SK-N-SH treated with all-trans-retinoic acid at 6 μM for 48 hours (cell line): ENCODE results near the gene CAB39L.

Experiments
- ATAC-seq: fragments of 200-7000 bp; cut with Tn5 transposase; 3 replicates; pipeline ENCODE4 v1.9.1; 2020; ENCODE audit warnings: mild to moderate bottlenecking, moderate library complexity
- ARNTL ChIP-seq: fragments of 450-650 bp; formaldehyde crosslinking; IDR thresholded peaks from 2 replicates; pipeline ENCODE4 v1.5.0; 2020; ENCODE audit warnings: low read depth, mild to moderate bottlenecking, moderate library complexity, borderline replicate concordance
- BACH2 ChIP-seq: fragments of 250-450 bp; sonication (Bioruptor Pico); IDR thresholded peaks from 2 replicates; pipeline ENCODE4 v1.9.0; 2021; ENCODE audit warnings: mild to moderate bottlenecking, borderline replicate concordance
- CREB5 ChIP-seq: fragments of 250-450 bp; sonication (Bioruptor Pico); IDR thresholded peaks from 2 replicates; pipeline ENCODE4 v1.5.1; 2020; ENCODE audit warnings: low read depth, mild to moderate bottlenecking, moderate library complexity
- CSDC2 ChIP-seq: fragments of 250-450 bp; sonication (Bioruptor Pico); IDR thresholded peaks from 2 replicates; pipeline ENCODE4 v1.5.0; 2020; ENCODE audit warnings: mild to moderate bottlenecking, moderate library complexity
- CSRNP3 ChIP-seq: fragments of 250-450 bp; sonication (Bioruptor Pico); IDR thresholded peaks from 2 replicates; pipeline ENCODE4 v1.5.1; 2021; ENCODE audit warnings: mild to moderate bottlenecking, moderate library complexity
- GLIS3 ChIP-seq: fragments of 250-450 bp; sonication (Bioruptor Pico); IDR thresholded peaks from 2 replicates; pipeline ENCODE4 v1.5.0; 2020; ENCODE audit warnings: mild to moderate bottlenecking, moderate library complexity
- ISL1 ChIP-seq: fragments of 250-450 bp; sonication (Bioruptor Pico); IDR thresholded peaks from 2 replicates; pipeline ENCODE4 v2.1.2; 2022; ENCODE audit warnings: mild to moderate bottlenecking, moderate library complexity
- POU6F1 ChIP-seq: fragments of 250-450 bp; sonication (Bioruptor Pico); IDR thresholded peaks from 2 replicates; pipeline ENCODE4 v1.8.0; 2021; ENCODE audit warnings: low read depth, mild to moderate bottlenecking, moderate library complexity, borderline replicate concordance
- RARB ChIP-seq: fragments of 250-450 bp; sonication (Bioruptor Pico); IDR thresholded peaks from 2 replicates; pipeline ENCODE4 v1.8.0; 2021; ENCODE audit warnings: mild to moderate bottlenecking, moderate library complexity
- SNAI2 ChIP-seq: fragments of 250-450 bp; sonication (Bioruptor Pico); IDR thresholded peaks from 2 replicates; pipeline ENCODE4 v1.5.0; 2020; ENCODE audit warnings: mild to moderate bottlenecking, moderate library complexity
- TOX ChIP-seq: fragments of 250-450 bp; sonication (Bioruptor Pico); IDR thresholded peaks from 2 replicates; pipeline ENCODE4 v1.8.0; 2021; ENCODE audit warnings: mild to moderate bottlenecking, moderate library complexity, borderline replicate concordance
- TSHZ2 ChIP-seq: fragments of 250-450 bp; sonication (Bioruptor Pico); IDR thresholded peaks from 2 replicates; pipeline ENCODE4 v1.5.0; 2020; ENCODE audit warnings: mild to moderate bottlenecking, moderate library complexity
- ZC3H10 ChIP-seq: fragments of 250-450 bp; sonication (Bioruptor Pico); IDR thresholded peaks from 2 replicates; pipeline ENCODE4 v1.5.1; 2021; ENCODE audit warnings: mild to moderate bottlenecking, moderate library complexity
- ZFP3 ChIP-seq: fragments of 250-450 bp; sonication (Bioruptor Pico); IDR thresholded peaks from 2 replicates; pipeline ENCODE4 v1.5.0; 2020; ENCODE audit warnings: mild to moderate bottlenecking, moderate library complexity
- ZFP30 ChIP-seq: fragments of 450-650 bp; formaldehyde crosslinking; IDR thresholded peaks from 2 replicates; pipeline ENCODE4 v1.5.0; 2022; ENCODE audit warnings: mild to moderate bottlenecking, moderate library complexity
- ZNF565 ChIP-seq: fragments of 450-650 bp; formaldehyde crosslinking; conservative IDR thresholded peaks from 2 replicates; pipeline ENCODE4 v1.5.0; 2020; ENCODE audit warnings: low read depth, mild to moderate bottlenecking, moderate library complexity
- ZNF8 ChIP-seq: fragments of 450-650 bp; formaldehyde crosslinking; IDR thresholded peaks from 2 replicates; pipeline ENCODE4 v1.5.0; 2020; ENCODE audit warnings: mild to moderate bottlenecking, moderate library complexity

The CAB39L gene

GRCh38 chr13:49356223-49356622, 87.6 kb downstream of the CAB39L start:
- peak; percentile 89 for ATAC-seq
- TF ChIP-seq POU6F1 (CRISPR knock-in tag) = no peak
- TF ChIP-seq ARNTL (CRISPR knock-in tag) = no peak

- TF ChIP-seq BACH2 (CRISPR knock-in tag) (no peak), GLIS3 (CRISPR knock-in tag) (no peak), TSHZ2 (CRISPR knock-in tag) (no peak), ARNTL (CRISPR knock-in tag) (no peak)
- no peak for ATAC-seq
Measured at GRCh38 chr13:49354719-49355118, 89.1 kb downstream of the CAB39L start.

GRCh38 chr13:49353908-49354307, 90.0 kb downstream of the CAB39L start:
- no peak; the same call in 2 of the 3 replicates for ATAC-seq
- TF ChIP-seq ZFP30 (CRISPR knock-in tag) = no peak
- TF ChIP-seq ZC3H10 = no peak
- TF ChIP-seq TSHZ2 (CRISPR knock-in tag) = no peak
- no peak for TF ChIP-seq SNAI2 (CRISPR knock-in tag)
- TF ChIP-seq RARB (CRISPR knock-in tag) = no peak
- TF ChIP-seq POU6F1 (CRISPR knock-in tag) = no peak
- no peak for TF ChIP-seq CSDC2 (CRISPR knock-in tag)
- no peak for TF ChIP-seq CREB5 (CRISPR knock-in tag)
- no peak for TF ChIP-seq ZFP3
- TF ChIP-seq CSRNP3 = no peak
- no peak for TF ChIP-seq TOX (CRISPR knock-in tag)
- no peak for TF ChIP-seq ZNF565 (CRISPR knock-in tag)
- no peak for TF ChIP-seq ZNF8 (CRISPR knock-in tag)
- TF ChIP-seq, all 23 proteins: peak for 0

- no peak for TF ChIP-seq ARNTL (CRISPR knock-in tag)
- TF ChIP-seq ISL1 (CRISPR knock-in tag) = no peak
- no peak for TF ChIP-seq ZFP30 (CRISPR knock-in tag)
- no peak for TF ChIP-seq RARB (CRISPR knock-in tag)
- ATAC-seq = no peak
Measured at GRCh38 chr13:49351871-49352270, 92.0 kb downstream of the CAB39L start.
